HG02678 (cell line): ENCODE measurements around the gene LRRC72.
"Not testable (repeated sequence)": the region's sequence is repeated elsewhere in the genome, so short reads cannot be mapped to it uniquely, and the experiment has no call there.

Experiments
- ATAC-seq: cut with Tn5 transposase; IDR thresholded peaks from one replicate; pipeline ENCODE4 v1.9.1; 2021; ENCODE audit warnings: mild to moderate bottlenecking, moderate library complexity; ENCODE audit not compliant: unreplicated experiment

LRRC72 gene

DNA sequence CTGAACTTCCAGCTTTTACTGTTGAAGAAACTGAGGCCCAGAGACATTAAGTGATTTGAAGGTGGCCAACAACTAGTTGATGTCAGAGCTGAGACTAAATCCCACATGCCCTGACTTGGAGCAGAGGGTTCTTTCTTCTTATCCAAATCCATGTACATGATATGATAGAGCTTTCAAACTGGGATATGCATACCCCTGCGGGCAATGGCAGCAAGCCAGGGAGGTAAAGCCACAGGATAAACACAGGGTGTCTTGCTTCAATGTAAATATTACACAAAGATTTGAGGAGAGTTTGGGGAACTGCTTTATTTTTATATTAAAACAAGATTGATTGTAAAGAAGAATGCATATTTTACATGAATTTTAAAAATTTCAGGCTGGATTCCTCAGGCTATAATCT is 2.3 kb upstream of the LRRC72 start:
- ATAC-seq = no peak

DNA sequence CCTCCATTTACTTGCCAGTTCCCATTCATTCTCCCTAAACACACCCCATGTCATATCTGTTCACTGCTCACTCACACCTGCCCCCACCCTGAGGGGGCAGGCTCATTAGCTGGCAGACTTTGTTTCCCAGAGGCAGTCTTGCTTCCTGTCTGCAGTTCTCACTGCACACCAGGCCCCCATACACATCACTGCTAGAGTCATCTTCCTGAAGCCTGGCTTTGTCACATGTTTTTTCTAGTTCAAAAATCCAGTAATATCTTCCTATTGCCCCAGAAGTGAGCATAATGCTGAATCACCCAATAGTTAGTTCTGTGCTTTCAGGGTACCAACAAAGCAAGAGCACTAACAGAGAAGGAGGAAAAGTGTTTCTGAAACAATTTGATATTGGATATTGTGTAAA is 1.9 kb downstream of the LRRC72 start:
- ATAC-seq = no peak

DNA sequence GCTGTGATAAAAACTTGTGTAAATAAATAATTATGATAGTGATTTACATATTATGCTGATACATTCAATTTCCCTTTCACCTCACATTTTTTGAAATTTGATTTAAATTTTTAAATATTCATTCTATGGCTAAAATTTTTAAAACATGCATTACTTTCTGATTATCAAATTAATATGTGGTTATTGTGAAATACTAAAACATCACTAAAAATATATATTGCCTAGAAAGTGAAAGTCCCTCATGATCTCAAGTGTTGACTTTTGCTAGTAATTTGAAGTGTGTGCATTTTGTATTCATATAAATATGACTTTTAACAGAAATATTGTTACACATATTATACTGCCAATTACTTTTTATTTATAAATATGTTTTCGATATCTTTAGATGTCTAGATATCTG is 3.1 kb downstream of the LRRC72 start:
- no peak for ATAC-seq

DNA sequence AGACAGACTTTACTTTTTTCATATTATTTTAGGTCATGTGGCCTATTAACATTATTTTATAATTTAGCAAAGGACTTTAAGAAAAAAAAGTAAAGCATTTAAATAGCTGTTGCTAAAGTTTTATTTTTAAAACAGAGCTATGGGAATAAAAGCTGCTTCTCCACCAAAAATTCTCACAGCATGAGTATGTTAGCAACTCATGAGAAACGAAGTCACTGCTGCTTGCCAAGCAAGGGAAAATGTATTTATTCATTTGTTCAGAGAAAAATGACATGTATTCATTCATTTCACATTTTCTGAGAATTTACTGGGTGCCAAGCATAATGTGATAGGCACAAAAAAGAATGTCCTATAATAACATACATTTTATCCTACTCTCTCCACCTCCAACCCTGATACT is 5.1 kb downstream of the LRRC72 start:
- no peak for ATAC-seq

DNA sequence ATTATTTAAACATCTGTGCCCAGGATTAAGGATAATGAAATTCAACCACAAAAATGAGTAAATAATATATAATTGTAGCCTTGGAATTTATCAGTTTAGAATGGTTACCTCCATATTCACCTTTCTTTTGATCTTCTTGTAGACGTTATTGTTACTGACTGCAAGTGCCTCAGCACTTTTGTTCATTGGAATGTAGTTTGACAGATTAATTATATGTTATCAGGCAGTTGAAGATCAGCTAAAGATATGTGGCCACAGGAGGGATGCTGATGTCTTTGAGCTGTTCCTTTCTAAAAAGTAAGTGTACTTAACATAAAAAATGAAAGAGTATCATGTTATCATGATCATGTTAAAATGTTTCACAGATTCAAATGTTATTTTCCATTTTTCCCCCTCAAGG is 5.6 kb downstream of the LRRC72 start:
- no peak for ATAC-seq

DNA sequence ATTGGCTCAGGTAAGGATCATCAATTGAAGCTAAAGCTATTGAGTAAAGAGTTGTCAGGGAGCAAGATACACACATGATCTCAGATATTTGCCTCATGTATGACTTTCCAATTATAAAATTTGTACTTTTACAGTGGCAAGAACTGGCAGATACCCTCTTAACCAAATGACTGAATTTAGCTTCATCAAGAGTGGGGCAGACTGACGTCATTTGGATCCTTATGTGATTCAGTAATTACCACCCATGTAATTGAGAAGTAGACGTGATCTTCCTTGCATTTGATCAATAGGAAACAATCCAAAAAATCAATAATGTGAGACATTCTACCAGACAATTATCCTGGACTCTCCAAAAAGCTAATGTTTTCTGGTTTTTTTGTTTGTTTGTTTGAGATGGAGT is 8.9 kb downstream of the LRRC72 start:
- ATAC-seq = no peak

DNA sequence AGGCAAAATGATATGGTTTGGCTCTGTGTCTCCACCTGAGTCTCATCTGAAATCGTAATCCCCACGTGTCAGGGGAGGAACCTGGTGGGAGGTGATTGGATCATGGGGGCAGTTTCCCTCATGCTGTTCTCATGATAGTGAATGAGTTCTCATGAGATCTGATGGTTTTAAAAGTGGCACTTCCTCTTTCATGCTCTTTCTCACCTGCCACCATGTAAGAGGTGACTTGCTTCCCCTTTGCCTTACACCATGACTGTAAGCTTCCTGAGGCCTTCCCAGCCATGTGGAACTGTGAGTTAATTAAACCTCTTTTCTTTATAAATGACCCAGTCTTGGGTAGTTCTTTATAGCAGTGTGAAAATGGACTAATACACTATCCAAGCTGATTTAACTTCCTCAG is 13.9 kb downstream of the LRRC72 start:
- not testable (repeated sequence) for ATAC-seq

DNA sequence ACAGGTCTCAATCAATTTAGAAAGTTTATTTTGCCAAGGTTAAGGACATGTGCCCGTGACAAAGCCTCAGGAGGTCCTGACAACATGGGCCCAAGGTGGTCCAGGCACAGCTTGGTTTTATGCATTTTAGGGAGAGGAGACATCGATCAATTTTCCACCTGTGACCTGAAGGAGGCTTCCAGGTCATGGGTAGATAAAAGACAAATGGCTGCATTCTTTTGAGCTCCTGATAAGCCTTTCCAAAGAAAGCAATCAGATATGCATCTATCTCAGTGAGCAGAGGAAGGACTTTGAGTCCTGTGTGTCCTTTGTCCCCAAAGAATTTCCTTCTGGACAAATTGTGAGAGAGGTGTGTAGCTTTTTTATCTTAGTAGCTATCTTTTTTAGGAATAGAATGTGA is 15.8 kb downstream of the LRRC72 start:
- no peak for ATAC-seq

DNA sequence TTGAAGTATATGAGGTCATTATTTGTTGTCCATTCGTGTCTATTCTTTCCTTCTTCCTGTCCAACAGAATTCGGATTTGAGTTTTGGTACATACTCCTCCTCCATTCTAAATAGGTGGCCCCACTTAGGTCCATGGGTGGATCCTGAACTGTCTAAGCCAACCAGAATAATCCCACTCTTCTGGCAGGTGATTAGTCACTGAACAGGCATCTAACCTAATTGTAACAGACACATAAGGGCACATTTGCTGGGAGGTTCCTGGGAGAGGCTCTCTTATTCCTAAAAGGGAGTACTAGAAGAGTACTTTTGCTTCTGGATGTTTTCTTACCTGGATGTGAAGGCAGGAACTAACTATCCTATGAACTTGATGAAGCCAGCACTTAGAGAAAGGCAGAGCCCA is 16.8 kb downstream of the LRRC72 start:
- ATAC-seq = no peak

DNA sequence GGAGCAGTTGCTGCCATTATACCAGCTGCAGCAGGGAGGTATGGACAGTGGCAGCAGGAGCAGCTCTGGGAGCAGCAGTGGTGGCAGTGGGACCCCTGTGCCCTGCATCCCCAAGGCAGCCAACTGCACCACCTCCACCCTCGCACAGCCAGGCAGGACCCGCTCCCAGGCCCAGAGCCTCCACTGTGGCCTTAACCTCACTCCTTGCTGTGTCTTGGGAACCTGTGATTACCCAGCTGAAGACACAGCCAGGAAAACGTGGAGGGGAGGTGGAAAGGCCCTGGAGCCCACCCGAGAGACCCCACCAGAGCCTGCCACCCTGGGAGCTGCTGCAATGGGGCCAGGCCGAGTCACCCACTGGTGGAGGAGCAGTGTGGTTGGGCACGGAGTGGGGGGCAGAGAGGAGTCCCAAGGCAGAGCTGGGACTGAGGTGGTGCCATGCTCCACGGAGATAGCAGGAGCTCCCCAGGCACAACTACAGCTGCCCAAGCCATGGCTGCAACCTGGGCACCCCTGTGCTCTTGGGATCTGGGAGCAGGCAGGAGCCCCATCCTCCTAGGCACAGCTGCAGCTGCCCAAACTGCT is 20.4 kb downstream of the LRRC72 start:
- ATAC-seq = no peak

DNA sequence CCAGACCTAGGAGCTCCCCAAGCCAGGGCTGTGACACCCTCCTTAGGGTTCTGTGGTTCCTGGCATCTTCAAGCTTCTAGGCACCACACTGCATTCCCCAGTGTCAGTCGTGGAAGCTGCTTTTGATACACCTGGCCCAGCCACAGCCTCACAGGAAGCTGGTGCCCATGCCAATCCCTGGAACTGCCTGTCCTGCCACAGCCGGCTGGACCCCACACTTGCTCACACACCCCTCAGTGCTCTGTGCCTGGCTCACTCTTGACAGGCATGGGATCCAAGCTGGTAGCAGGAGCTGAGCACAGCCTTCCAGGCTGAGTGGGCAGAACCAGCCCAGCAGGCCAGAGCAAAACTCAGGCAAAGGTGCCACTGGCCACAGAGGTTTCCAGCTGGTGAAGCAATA is 21.8 kb downstream of the LRRC72 start:
- no peak for ATAC-seq

DNA sequence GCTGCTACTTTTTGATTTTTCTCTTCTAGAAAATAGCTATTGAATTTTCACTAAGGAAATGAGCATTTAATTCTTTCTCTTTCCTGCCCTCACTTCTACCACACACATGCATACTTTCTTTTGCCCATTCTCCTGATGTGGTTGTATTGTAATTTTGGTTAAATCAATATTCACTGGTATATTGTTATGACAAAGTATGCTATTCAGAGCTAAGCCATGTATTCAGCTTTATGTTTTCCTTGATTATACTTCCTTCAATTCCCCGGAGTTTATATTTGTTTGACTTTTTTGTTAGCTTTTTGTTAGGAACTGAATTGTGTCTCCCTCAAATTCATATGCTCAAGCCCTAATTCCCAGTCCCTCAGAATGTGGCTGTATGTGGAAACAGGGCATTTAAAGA is 24.0 kb downstream of the LRRC72 start:
- no peak for ATAC-seq

DNA sequence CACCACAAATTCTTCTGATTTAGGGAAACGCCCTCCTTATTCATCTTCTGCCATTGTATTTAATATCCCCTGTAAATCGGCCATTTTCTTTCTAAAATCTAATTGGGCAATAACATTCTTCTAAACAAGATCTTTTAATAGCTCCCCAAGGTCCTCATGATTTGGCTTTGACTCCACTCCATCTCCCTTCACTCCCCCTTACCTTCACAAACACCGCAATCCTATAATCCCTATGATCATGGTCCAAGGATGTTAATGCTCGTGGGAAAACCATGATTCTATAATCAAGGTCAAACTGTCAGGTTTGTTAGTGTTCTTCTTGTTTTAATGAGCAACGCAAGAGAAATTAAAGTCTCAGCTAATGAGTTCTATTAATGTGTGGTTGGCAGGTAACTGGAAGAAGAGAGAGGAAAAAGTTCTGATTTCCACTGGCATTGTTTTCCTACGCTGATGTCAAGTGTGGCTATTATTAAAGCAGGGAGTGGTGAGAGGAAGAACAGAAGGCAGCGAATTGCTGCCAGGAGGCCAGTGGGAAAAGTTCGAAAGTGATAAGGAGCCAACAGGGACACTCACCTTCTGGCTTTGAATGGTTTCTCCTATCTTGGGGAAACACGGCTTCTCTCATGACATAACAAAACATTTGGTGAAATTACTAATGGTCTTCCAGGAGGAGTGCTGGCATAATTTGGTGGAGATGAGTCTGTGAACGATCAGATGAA is 28.1 kb downstream of the LRRC72 start:
- no peak for ATAC-seq

DNA sequence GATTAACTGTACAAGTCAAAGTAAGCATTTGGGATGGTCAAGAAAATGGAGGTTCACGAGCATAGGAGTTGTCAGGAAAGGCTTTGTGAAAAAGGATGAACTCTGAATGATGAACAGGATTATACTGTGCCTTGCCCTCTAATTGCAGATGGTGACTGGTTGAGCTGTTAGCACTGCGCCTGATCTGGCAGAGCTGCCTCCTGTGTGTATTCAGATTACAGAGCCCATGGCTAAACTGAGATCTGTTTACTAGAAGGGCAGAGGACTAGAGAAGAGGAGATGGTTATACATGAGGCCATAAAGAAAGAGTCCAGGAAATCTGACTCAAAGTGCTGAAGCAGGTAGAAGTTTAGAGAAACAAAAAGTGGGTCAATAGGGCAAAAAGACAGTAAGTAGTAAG is 29.7 kb downstream of the LRRC72 start:
- ATAC-seq = no peak

DNA sequence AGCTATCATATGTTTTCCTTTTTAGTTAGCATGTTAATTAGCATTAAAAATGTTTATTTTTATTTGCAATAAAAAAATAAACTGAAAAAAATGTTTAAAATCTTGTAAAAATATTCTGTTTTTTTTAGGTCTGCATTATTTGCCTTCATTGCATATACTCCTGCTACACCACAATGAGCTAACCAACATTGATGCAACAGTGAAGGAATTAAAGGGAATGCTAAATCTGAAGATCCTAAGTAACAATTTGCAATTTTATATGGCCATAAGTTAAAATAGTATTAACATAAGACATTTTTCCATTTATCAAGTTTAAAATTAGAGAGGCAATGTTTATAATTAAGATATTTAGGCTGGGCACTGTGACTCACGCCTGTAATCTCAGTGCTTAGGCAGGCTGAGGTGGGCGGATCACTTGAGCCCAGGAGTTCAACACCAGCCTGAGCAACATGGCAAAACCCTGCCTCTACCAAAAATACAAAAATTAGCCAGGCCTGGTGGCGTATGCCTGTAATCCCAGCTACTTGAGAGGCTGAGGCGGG is 32.2 kb downstream of the LRRC72 start:
- ATAC-seq = no peak

DNA sequence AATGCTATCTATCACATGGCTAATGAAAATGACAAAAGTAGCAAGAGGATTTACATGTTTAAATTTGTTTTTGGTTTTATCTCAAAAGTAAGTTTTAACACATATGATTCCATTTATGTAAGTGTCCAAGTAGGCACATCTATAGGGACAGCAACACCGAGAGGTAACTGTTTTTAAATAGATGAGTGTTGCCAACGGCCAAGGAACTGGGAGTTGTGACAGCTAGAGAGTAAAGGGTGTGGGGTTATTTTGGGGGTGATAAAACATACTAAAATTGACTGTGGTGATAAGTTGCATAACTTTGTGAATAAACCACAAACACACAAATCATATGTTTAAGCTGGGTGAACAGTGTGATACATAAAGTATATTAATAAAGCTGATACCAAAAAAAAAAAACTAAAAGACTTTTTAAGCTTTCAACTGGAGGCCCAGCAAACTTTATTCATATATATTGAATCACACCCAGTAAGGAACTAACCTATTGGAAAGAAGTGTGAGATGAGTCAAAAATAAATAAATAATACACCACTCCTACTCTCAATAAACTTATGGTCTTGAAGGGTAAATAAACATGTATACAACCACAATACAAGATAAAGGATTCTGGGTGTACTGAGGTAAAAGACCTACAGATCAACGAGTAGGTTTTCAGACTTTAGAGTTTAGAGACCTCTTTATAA is 33.0 kb downstream of the LRRC72 start:
- ATAC-seq = no peak

DNA sequence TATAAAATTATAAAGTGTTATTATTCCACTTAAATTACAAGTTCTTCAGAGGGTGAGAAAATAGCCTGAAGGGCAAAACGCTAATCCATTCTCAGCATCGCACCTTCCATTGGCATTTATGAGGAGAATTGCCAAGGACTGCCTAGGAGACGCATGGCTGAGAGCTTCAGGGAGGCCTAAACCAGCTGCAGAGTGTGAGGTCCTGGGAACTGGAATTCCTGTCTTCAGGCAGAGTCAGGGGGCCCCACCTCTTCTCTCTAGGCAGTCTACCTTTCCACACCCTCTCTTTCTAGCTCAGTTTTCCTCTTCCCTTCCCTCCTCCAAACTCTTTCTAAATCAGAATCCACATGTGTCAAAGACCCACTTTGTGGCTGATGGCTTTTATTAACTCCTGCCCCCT is 35.3 kb downstream of the LRRC72 start:
- no peak for ATAC-seq

DNA sequence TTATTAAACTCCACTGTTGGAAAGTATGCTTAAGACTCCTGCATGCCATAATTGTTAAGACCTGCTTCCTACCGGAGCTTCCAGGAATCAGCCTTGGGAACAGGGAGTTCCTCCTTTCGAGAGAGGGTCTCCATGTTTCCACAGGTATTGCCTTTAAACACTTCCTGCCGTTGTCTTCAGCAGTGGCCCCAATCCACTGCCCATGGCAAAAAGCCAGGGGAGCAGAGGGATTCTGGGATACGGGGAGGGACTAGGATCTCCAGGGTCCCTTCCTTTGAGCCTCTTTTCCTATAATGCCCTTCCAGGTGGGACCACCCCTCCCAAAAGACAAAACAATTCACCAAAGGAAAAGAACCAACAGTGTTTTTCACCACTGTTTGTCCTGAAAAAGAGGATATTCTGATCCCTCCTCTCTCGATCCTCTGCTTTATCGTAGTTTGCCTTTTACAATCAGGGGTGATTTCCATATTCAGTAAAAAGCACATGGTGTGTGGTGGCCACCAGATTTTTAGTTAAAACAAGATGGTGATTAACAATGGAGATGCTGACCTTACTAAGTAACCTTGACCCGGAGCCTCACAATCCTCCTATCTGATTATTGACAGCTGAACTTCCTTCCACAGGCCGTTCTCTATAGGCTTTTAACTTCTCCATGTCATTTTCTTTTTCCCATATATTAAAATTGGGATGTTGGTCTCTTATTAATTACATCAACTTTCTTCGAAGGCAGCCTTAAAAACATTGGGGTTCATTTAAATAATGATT is 36.0 kb downstream of the LRRC72 start:
- no peak for ATAC-seq

DNA sequence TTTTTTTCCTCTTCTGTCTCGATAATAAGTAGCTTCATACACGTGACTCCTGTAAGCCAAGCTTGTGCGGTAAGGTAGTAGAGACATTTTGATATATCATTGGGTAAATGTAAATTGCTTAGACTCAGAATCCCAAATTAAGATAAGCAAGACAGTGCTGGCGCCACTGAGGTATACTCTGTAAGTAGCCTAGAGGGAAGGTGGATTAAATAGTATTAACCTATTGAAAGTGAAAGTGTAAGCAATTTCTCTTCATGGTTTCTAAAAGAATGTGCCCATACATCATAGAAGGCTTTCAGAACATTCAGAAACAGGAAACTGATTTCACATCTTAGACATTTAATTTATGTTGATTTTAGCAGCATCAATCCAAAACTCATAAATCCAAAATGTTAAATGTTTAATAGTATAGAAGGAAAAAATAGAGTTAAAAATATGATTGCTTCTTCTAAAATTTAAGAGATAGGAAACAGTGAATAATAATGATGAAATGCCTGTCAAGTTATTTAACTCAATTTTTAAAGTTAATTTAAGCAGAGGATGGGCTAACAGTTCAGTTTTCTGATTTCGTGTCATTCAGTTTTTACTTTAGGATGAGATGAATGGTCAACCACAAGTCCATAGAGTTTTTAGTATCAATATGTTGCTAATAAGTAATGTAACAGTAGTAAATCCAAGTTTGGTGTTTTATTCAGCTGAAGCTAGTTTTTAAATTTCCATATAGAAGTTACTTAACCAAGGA is 36.8 kb downstream of the LRRC72 start:
- peak; percentile 74 for ATAC-seq

DNA sequence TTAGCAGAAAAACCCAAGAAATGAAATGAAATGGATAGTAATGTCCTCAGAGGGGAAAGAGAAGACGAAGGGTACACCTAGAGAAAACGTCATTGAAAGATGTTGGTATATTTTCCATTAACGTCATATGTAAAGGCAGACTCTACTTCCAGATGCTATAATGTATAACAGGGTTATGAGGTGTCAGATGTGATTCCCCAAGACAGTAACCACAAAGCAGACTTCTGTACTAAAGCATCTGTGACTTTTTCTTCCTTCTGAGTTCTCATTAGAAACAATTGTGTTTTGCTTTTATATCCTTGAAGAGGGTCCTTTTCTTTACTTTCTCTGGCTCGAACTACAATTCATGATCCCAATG is 37.4 kb downstream of the LRRC72 start:
- no peak for ATAC-seq

DNA sequence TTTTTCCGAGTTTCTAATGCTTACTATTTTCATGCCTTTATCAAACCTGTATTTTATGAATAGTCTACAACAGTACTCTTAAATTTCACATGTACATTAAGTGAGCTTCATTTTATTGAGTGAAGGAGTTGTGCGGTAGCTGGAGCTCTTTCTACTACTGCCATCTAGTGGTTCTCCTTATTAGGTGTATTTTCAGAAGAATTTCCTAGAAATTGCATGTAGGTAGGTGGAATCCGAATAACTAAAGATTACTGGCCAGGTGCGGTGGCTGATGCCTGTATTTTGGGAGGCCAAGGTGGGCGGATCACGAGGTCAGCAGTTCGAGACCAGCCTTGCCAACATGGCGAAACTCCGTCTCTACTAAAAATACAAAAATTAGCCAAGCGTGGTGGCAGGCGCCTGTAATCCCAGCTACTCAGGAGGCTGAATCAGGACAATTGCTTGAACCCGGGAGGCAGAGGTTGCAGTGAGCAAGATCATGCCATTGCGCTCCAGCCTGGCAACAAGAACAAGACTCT is 38.3 kb downstream of the LRRC72 start:
- peak; percentile 60 for ATAC-seq
